ENCODE data around the gene ABCA2.

DNA sequence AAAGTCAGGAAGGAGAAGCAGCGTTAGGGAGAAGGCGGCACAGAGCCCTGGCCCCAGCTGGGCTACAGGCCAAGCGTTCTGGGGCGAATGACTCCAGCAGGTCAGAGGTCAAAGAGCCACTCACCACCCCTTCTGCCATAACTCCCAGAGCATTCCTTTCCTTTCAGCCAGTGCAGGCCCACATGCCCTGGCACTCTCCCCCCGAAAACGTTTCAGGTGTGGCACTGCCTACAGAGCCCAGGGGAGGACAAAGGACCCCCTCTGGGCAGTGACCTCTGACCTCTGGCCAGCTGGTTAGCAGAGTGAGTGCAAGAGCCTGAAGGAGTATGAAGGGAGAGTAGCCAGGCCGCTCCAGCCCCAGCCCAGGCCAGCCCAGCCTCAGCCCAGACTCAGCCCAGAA lies 4.9 kb downstream of the ABCA2 start:
- TF ChIP-seq POLR2A (IDR thresholded peaks at IDR 0.05; ENCODE audit: low read length): no peak
- TF ChIP-seq GATA1 (IDR thresholded peaks at IDR 0.05; ENCODE audit: low read depth, low read length): no peak

All from erythroblast (primary cell).